ENCODE data around the gene FBLL1. TPM values are rescaled to one million over a fixed set of nuclear protein-coding genes. Genes with fewer than 3 reads are reported as not detected.

The FBLL1 gene
- total RNA-seq, 1 experiment from 2014 or later: 0.45 TPM

Small RNA genes lying within 50 kb of the gene (microRNA-seq; reads per million reads assigned to microRNA genes)
- gene MIR103A1 (not detected), gene MIR103B1 (not detected)

Other genes with a start within 250 kb of the FBLL1 start
- gene WWC1, start 237.7 kb upstream of the FBLL1 start, total RNA-seq (2021): 8.2 and 8.8 TPM in 2 replicates
- gene RARS1, start 42.8 kb upstream of the FBLL1 start, total RNA-seq (2021): 100 and 105 TPM in 2 replicates
- 79.2 and 87.9 TPM in 2 replicates for gene PANK3, start 50.1 kb downstream of the FBLL1 start, total RNA-seq (2021)

Measured in A673 (cell line).